ENCODE results near the gene ITPRID1. TPM values are rescaled to one million over a fixed set of nuclear protein-coding genes. Genes with fewer than 3 reads are reported as not detected.

The ITPRID1 gene
- total RNA-seq, 1 experiment from 2014 or later = not detected

GRCh38 chr7:31564661-31565060 is 50.8 kb downstream of the ITPRID1 start:
- H3K9me3 ChIP-seq (ENCODE audit: low read length) = no peaks in the 10 kb centered on the region
- no peak overlapping the region for H3K9ac ChIP-seq (ENCODE audit: low read length)
- no peaks in the 10 kb centered on the region for H3K79me2 ChIP-seq (ENCODE audit: low read length)
- BruUV-seq (replicated peaks) = no TSS peak
- H3K9me2 ChIP-seq (replicated peaks; ENCODE audit: low read length) = no peaks in the 10 kb centered on the region
- no peak overlapping the region for H3K27ac ChIP-seq (ENCODE audit: low read length)
- H3K27me3 ChIP-seq (ENCODE audit: low read length) = peaks cover 94% of the 10 kb centered on the region
- no peak overlapping the region for H3K4me2 ChIP-seq (ENCODE audit: low read length)
- ChIA-PET POLR2A (ENCODE audit: unreplicated experiment) (no interaction called here), CTCF (no interaction called here)
- H3K36me3 ChIP-seq (ENCODE audit: low read depth, low read length) = no peaks in the 10 kb centered on the region
- no peaks in the 10 kb centered on the region for H3K4me1 ChIP-seq (ENCODE audit: insufficient read depth, low read length)
- TF ChIP-seq EZH2phosphoT487 (IDR thresholded peaks at IDR 0.05; ENCODE audit: borderline replicate concordance, low read length) = no peak
- TF ChIP-seq EZH2 (IDR thresholded peaks at IDR 0.05; ENCODE audit: low read length, unreplicated experiment) = no peak
- TF ChIP-seq, protein P1, sequence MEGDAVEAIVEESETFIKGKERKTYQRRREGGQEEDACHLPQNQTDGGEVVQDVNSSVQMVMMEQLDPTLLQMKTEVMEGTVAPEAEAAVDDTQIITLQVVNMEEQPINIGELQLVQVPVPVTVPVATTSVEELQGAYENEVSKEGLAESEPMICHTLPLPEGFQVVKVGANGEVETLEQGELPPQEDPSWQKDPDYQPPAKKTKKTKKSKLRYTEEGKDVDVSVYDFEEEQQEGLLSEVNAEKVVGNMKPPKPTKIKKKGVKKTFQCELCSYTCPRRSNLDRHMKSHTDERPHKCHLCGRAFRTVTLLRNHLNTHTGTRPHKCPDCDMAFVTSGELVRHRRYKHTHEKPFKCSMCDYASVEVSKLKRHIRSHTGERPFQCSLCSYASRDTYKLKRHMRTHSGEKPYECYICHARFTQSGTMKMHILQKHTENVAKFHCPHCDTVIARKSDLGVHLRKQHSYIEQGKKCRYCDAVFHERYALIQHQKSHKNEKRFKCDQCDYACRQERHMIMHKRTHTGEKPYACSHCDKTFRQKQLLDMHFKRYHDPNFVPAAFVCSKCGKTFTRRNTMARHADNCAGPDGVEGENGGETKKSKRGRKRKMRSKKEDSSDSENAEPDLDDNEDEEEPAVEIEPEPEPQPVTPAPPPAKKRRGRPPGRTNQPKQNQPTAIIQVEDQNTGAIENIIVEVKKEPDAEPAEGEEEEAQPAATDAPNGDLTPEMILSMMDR (conservative IDR thresholded peaks at IDR 0.05; ENCODE audit: low read depth, low read length) = no peak
- DNase-seq (no peak), ATAC-seq (no peak)
- no peak overlapping the region for H3K4me3 ChIP-seq (ENCODE audit: low read length)
- H3F3A ChIP-seq (ENCODE audit: low read length, unreplicated experiment) = no peaks in the 10 kb centered on the region
- H2AFZ ChIP-seq (ENCODE audit: low read length) = no peak overlapping the region
- intact Hi-C loops (cut with micrococcal nuclease) = no loop called here
- no peaks in the 10 kb centered on the region for H4K20me1 ChIP-seq (ENCODE audit: low read length)

GRCh38 chr7:31569528-31569927 is 55.6 kb downstream of the ITPRID1 start:
- H3K9me3 ChIP-seq (ENCODE audit: low read length) = no peaks in the 10 kb centered on the region
- ChIA-PET CTCF (no interaction called here), POLR2A (ENCODE audit: unreplicated experiment) (no interaction called here)
- TF ChIP-seq EZH2 (IDR thresholded peaks at IDR 0.05; ENCODE audit: low read length, unreplicated experiment) (no peak), EZH2phosphoT487 (IDR thresholded peaks at IDR 0.05; ENCODE audit: borderline replicate concordance, low read length) (no peak)
- TF ChIP-seq, protein P1 (conservative IDR thresholded peaks at IDR 0.05; ENCODE audit: low read depth, low read length) = no peak
- H2AFZ ChIP-seq (ENCODE audit: low read length) = no peak overlapping the region
- H4K20me1 ChIP-seq (ENCODE audit: low read length) = no peaks in the 10 kb centered on the region
- no peak overlapping the region for H3K9ac ChIP-seq (ENCODE audit: low read length)
- no peak overlapping the region for H3K4me3 ChIP-seq (ENCODE audit: low read length)
- intact Hi-C loops (cut with micrococcal nuclease) = no loop called here
- peaks cover 82% of the 10 kb centered on the region for H3K27me3 ChIP-seq (ENCODE audit: low read length)
- H3K9me2 ChIP-seq (replicated peaks; ENCODE audit: low read length) = no peaks in the 10 kb centered on the region
- H3K27ac ChIP-seq (ENCODE audit: low read length) = no peak overlapping the region
- no peak overlapping the region for H3K4me2 ChIP-seq (ENCODE audit: low read length)
- H3K36me3 ChIP-seq (ENCODE audit: low read depth, low read length) = no peaks in the 10 kb centered on the region
- no peak for ATAC-seq
- no peaks in the 10 kb centered on the region for H3K79me2 ChIP-seq (ENCODE audit: low read length)
- no peak for DNase-seq
- no peaks in the 10 kb centered on the region for H3K4me1 ChIP-seq (ENCODE audit: insufficient read depth, low read length)
- no peaks in the 10 kb centered on the region for H3F3A ChIP-seq (ENCODE audit: low read length, unreplicated experiment)
- no TSS peak for BruUV-seq (replicated peaks)

GRCh38 chr7:31583526-31583925 is 69.6 kb downstream of the ITPRID1 start:
- CTCF ChIA-PET = no interaction called here
- POLR2A ChIA-PET (ENCODE audit: unreplicated experiment) = no interaction called here
- no peaks in the 10 kb centered on the region for H3K4me1 ChIP-seq (ENCODE audit: insufficient read depth, low read length)
- H3K27ac ChIP-seq (ENCODE audit: low read length) = no peak overlapping the region
- H3K4me3 ChIP-seq (ENCODE audit: low read length) = no peak overlapping the region
- no peaks in the 10 kb centered on the region for H3K9me2 ChIP-seq (replicated peaks; ENCODE audit: low read length)
- no peak overlapping the region for H3K4me2 ChIP-seq (ENCODE audit: low read length)
- no peak overlapping the region for H2AFZ ChIP-seq (ENCODE audit: low read length)
- BruUV-seq (replicated peaks) = no TSS peak
- TF ChIP-seq EZH2phosphoT487 (IDR thresholded peaks at IDR 0.05; ENCODE audit: borderline replicate concordance, low read length) (no peak), EZH2 (IDR thresholded peaks at IDR 0.05; ENCODE audit: low read length, unreplicated experiment) (no peak)
- TF ChIP-seq, protein P1 (conservative IDR thresholded peaks at IDR 0.05; ENCODE audit: low read depth, low read length) = no peak
- H4K20me1 ChIP-seq (ENCODE audit: low read length) = no peaks in the 10 kb centered on the region
- H3K9me3 ChIP-seq (ENCODE audit: low read length) = no peaks in the 10 kb centered on the region
- H3K36me3 ChIP-seq (ENCODE audit: low read depth, low read length) = no peaks in the 10 kb centered on the region
- ATAC-seq (no peak), DNase-seq (no peak)
- H3K9ac ChIP-seq (ENCODE audit: low read length) = no peak overlapping the region
- H3F3A ChIP-seq (ENCODE audit: low read length, unreplicated experiment) = no peaks in the 10 kb centered on the region
- peaks cover 56% of the 10 kb centered on the region for H3K27me3 ChIP-seq (ENCODE audit: low read length)
- intact Hi-C loops (cut with micrococcal nuclease) = no loop called here
- H3K79me2 ChIP-seq (ENCODE audit: low read length) = no peaks in the 10 kb centered on the region
